D721Med (cell line): Measurements from ENCODE around the gene SPATA18.
"Not testable (repeated sequence)": the region's sequence is repeated elsewhere in the genome, so short reads cannot be mapped to it uniquely, and the experiment has no call there.

Source experiments
- DNase-seq: peaks from one replicate; pipeline ENCODE4 v3.0.0; 2011; ENCODE audit warnings: low spot score; ENCODE audit not compliant: insufficient read length
- FAIRE-seq: peaks from 2 replicates; lab custom pipeline; 2011; peaks lifted over from hg19 to GRCh38; lab: Jason Lieb, UNC
- CTCF ChIP-seq: IDR thresholded peaks from 2 replicates; pipeline ENCODE4 v1.5.1; 2012; ENCODE audit warnings: mild to moderate bottlenecking, control low read depth; ENCODE audit not compliant: insufficient read depth; ENCODE audit errors: missing control alignments

The SPATA18 gene

DNA sequence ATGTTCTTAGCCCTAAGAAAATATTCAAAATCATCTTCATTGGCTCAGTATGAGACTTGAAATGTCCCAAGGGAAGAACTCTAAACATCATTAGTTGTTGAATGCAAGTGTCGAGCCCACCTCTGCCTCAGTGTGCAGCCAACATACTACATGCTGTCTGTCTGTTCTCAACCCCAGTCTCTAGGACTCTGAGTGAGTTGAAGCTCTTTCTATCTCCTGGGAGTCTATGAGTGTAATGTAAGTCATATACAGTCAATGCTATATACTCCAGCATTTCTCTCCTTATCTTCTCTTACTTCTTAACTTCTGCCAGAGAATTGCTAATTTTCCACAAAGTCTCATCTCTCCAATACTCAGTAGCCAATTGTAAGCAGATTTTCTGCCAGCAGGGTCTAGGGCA, 61.3 kb downstream of the SPATA18 start:
- FAIRE-seq (no peak), DNase-seq (no peak)
- no peak for TF ChIP-seq CTCF

DNA sequence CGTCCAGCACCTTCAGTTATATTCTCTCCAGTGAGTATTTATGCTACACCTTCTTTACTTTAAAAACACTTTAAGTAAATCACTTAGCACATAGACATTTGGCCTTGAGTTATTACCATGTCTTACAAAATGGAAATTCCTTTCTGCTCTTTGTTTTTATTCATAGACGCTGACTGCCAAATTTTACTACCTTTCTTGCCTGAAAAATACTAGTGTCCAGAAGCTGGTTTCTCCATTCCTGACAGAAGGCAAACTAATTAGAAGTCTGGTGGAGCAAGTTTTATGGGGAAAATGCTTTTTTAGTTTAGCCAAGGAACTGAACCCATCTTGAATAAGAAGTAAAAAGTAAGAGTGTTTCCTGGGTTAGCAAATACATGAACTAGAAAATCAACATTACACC, 65.5 kb downstream of the SPATA18 start:
- DNase-seq: no peak
- TF ChIP-seq CTCF: no peak
- FAIRE-seq: no peak

- FAIRE-seq: no peak
- TF ChIP-seq CTCF: no peak
- no peak for DNase-seq
Observed at GRCh38 chr4:52126226-52126625, 75.1 kb downstream of the SPATA18 start.

DNA sequence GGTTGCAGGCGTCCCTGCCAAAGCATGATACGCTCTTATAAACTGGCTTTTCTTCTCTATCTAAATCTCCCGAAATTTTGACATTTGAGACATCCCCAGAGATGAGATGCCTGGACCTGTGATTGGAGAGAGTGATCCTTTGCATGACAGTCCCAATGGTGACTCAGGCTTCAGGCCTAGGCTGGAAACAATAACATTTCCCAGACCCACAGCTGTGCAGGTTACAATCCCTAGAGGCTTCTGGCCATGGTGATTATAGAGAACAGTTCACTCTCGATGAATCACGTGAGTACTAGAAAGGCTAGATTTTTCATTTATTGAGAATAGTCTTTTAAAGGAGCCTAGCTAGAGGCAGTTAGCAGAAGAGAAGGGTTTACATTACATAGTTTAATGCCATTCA, 75.9 kb downstream of the SPATA18 start:
- DNase-seq (no peak), FAIRE-seq (no peak)
- TF ChIP-seq CTCF: no peak

DNA sequence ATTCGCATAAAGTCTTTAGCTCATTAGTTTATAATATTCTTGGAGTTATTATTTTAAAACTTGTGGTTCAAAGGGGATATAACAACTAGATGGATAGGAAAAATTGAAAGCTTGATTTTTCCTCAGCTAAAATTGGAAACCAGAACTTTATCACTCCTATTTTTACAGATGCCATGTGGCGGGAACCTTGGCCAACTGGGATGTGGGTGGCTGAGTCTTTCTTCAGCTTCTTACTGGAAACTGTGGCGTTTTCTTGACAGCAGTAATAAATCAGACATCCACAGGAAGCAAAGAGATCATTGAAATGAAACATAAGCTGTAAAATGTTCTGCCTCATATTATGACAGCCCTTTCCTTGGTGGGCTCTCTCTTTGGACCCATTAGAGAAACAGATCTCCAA, 84.1 kb downstream of the SPATA18 start:
- FAIRE-seq (no peak), DNase-seq (no peak)
- no peak for TF ChIP-seq CTCF

- not testable (repeated sequence) for FAIRE-seq, DNase-seq
Observed at GRCh38 chr4:52137152-52137551, 86.0 kb downstream of the SPATA18 start.

DNA sequence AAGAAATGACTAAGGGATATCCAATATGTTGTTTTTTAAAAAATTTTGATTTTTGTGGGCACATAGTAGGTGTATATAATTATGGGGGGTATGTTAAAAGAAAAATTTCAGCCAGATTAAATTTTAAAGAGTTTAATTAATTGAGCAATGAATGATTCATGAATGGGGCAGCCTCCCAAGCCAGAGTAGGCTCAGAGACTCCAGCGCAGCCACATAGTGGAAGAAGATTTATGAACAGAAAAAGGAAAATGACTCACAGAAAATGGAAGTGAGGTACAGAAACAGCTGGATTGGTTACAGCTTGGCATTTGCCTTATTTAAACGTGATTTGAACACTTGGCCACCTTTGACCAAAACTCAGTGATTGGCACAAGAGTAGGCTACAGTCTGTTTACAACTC, 91.7 kb downstream of the SPATA18 start:
- DNase-seq (no peak), FAIRE-seq (no peak)
- no peak for TF ChIP-seq CTCF

GRCh38 chr4:52143815-52144214, 92.7 kb downstream of the SPATA18 start:
- no peak for FAIRE-seq

More at GRCh38 chr4:52143815-52144214, 92.7 kb downstream of the SPATA18 start:
- DNase-seq: no peak
- TF ChIP-seq CTCF: no peak
